GM12878 (cell line): ENCODE results near the gene KIAA1671. TPM values are rescaled to one million over a fixed set of nuclear protein-coding genes. Genes with fewer than 3 reads are reported as not detected.

ENCODE experiments used
- ATAC-seq: fragments of 200-7000 bp; cut with Tn5 transposase; 3 replicates; pipeline ENCODE4 v1.9.1; 2020; ENCODE audit warnings: mild to moderate bottlenecking, moderate library complexity
- BruUV-seq: library from RNA; stranded (reverse); fragments of 400-500 nt; replicated peaks from 2 replicates; lab custom pipeline; 2021; lab: Mats Ljungman, UMichigan
- CTCF ChIA-PET: fragments of 300-600 bp; sonication (Branson Sonifier 250); formaldehyde crosslinking; extraction: SDS; loops from one replicate; lab custom pipeline; 2021; ENCODE audit warnings: inconsistent platforms; lab: Yijun Ruan, JAX
- POLR2A ChIA-PET: fragments of 350-600 bp; formaldehyde crosslinking; extraction: SDS; loops from one replicate; lab custom pipeline; 2021; ENCODE audit warnings: inconsistent platforms; lab: Charles Lee
- RAD21 ChIA-PET: fragments of 300-600 bp; sonication (Branson Sonifier 250); formaldehyde crosslinking; loops from one replicate; lab custom pipeline; 2023; ENCODE audit warnings: antibody characterized with exemption; ENCODE audit not compliant: unreplicated experiment; lab: Charles Lee
- SMC1A ChIA-PET: fragments of 300-600 bp; sonication (Branson Sonifier 250); formaldehyde crosslinking; loops from one replicate; lab custom pipeline; 2023; ENCODE audit not compliant: unreplicated experiment, uncharacterized antibody; lab: Charles Lee
- DNase-seq: peaks from one replicate; pipeline ENCODE4 v3.0.0-alpha.2; 2011; ENCODE audit warnings: low read depth, low spot score
- FAIRE-seq: peaks from 3 replicates; lab custom pipeline; 2011; peaks lifted over from hg19 to GRCh38; lab: Jason Lieb, UNC
- H2AFZ ChIP-seq: 2 replicates; pipeline ENCODE4 v1.6.0; 2011; ENCODE audit warnings: low read depth, low read length, control low read depth; ENCODE audit not compliant: control insufficient read depth
- H3K27ac ChIP-seq: 2 replicates; pipeline ENCODE4 v1.5.1; 2011; ENCODE audit warnings: control low read depth; ENCODE audit not compliant: control insufficient read depth, insufficient read depth
- H3K27me3 ChIP-seq, 2 experiments: replicated peaks in 1 of 2; 2 replicates each; pipeline versions ENCODE4 v1.6.0 to v1.6.1; 2011; ENCODE audit warnings: low read length in 1 of 2; ENCODE audit not compliant: control insufficient read depth in 2 of 2, insufficient read depth in 2 of 2
- H3K36me3 ChIP-seq, 2 experiments: 2 replicates each; pipeline ENCODE4 v1.5.1; 2011; ENCODE audit warnings: low read length in 1 of 2; ENCODE audit not compliant: control insufficient read depth in 2 of 2, insufficient read depth in 2 of 2
- H3K4me1 ChIP-seq: 2 replicates; pipeline ENCODE4 v1.6.1; 2011; ENCODE audit warnings: mild to moderate bottlenecking, low read length, moderate library complexity, mixed read lengths; ENCODE audit not compliant: control insufficient read depth, insufficient read depth
- H3K4me2 ChIP-seq: 2 replicates; pipeline ENCODE4 v1.6.0; 2011; ENCODE audit warnings: control low read depth; ENCODE audit not compliant: control insufficient read depth, insufficient read depth
- H3K4me3 ChIP-seq: fragments of 200-600 bp; sonication (generic); 2 replicates; pipeline ENCODE4 v1.5.1; 2016
- H3K79me2 ChIP-seq: 2 replicates; pipeline ENCODE4 v1.6.0; 2011; ENCODE audit warnings: low read length; ENCODE audit not compliant: control insufficient read depth, insufficient read depth
- H3K9ac ChIP-seq: 2 replicates; pipeline ENCODE4 v1.8.0; 2011; ENCODE audit warnings: low read length, control low read depth, mixed read lengths; ENCODE audit not compliant: control insufficient read depth, insufficient read depth
- H3K9me3 ChIP-seq: replicated peaks from 3 replicates; pipeline ENCODE4 v1.5.1; 2011; ENCODE audit warnings: mild to moderate bottlenecking, low read length; ENCODE audit not compliant: control insufficient read depth, insufficient read depth
- H4K20me1 ChIP-seq: 2 replicates; pipeline ENCODE4 v1.6.0; 2011; ENCODE audit not compliant: control insufficient read depth, insufficient read depth
- BMI1 ChIP-seq: fragments of 450-650 bp; IDR thresholded peaks from 2 replicates; pipeline ENCODE4 v1.6.1; 2016; ENCODE audit warnings: mild to moderate bottlenecking, moderate library complexity, borderline replicate concordance
- CREM ChIP-seq: IDR thresholded peaks from 2 replicates; pipeline ENCODE4 v1.6.1; 2014; ENCODE audit warnings: antibody characterized with exemption, low read depth
- ESRRA ChIP-seq: IDR thresholded peaks from 2 replicates; pipeline ENCODE4 v1.6.1; 2012; ENCODE audit warnings: mild to moderate bottlenecking, low read length, improper control_type of control experiment
- GABPA ChIP-seq: IDR thresholded peaks from 2 replicates; pipeline ENCODE4 v1.6.1; 2014; ENCODE audit warnings: antibody characterized with exemption, low read depth, mild to moderate bottlenecking, inconsistent platforms
- HCFC1 ChIP-seq: fragments of 150-350 bp; IDR thresholded peaks from 2 replicates; pipeline ENCODE4 v1.6.1; 2014; ENCODE audit warnings: low read length
- HDAC2 ChIP-seq: fragments of 200-600 bp; sonication (generic); IDR thresholded peaks from 2 replicates; pipeline ENCODE4 v1.6.1; 2017
- IRF4 ChIP-seq: IDR thresholded peaks from 2 replicates; pipeline ENCODE4 v1.6.1; 2011; ENCODE audit warnings: low read depth, low read length
- MXI1 ChIP-seq: fragments of 150-350 bp; IDR thresholded peaks from 2 replicates; pipeline ENCODE4 v1.6.1; 2011; ENCODE audit warnings: low read depth, mild to moderate bottlenecking, inconsistent platforms, low read length, improper control_type of control experiment
- POLR2AphosphoS5 ChIP-seq: IDR thresholded peaks from 2 replicates; pipeline ENCODE4 v1.6.1; 2011; ENCODE audit warnings: mild to moderate bottlenecking, low read length, inconsistent platforms
- POU2F2 ChIP-seq: IDR thresholded peaks from 3 replicates; pipeline ENCODE4 v1.6.1; 2011; ENCODE audit warnings: low read depth, mild to moderate bottlenecking, low read length, borderline replicate concordance
- RELA ChIP-seq: fragments of 450-650 bp; IDR thresholded peaks from 2 replicates; pipeline ENCODE4 v1.8.0; 2014; ENCODE audit warnings: borderline replicate concordance; ENCODE audit not compliant: partially characterized antibody
- RUNX3 ChIP-seq: IDR thresholded peaks from 2 replicates; pipeline ENCODE4 v1.6.1; 2012; ENCODE audit warnings: low read length, inconsistent platforms
- SP1 ChIP-seq: IDR thresholded peaks from one replicate; pipeline ENCODE4 v1.6.1; 2011; ENCODE audit warnings: low read depth, low read length
- SPI1 ChIP-seq: IDR thresholded peaks from 2 replicates; pipeline ENCODE4 v1.6.1; 2011; ENCODE audit warnings: low read depth, mild to moderate bottlenecking, low read length, moderate library complexity, borderline replicate concordance; ENCODE audit not compliant: insufficient read depth
- STAT3 ChIP-seq: IDR thresholded peaks from 2 replicates; pipeline ENCODE4 v1.6.1; 2011; ENCODE audit warnings: low read depth, low read length, improper control_type of control experiment
- YBX1 ChIP-seq: fragments of 450-650 bp; IDR thresholded peaks from 2 replicates; pipeline ENCODE4 v1.6.1; 2016; ENCODE audit warnings: antibody characterized with exemption
- ZNF207 ChIP-seq: fragments of 450-650 bp; IDR thresholded peaks from 2 replicates; pipeline ENCODE4 v1.6.1; 2014; ENCODE audit warnings: antibody characterized with exemption, mild to moderate bottlenecking, borderline replicate concordance
- ZSCAN29 ChIP-seq: fragments of 450-650 bp; IDR thresholded peaks from 2 replicates; pipeline ENCODE4 v1.6.1; 2017; ENCODE audit warnings: mild to moderate bottlenecking, moderate library complexity
- WGBS: methylation state at CpG from one replicate; pipeline ENCODE4 v1.1.6; 2016; ENCODE audit warnings: low lambda C conversion rate; ENCODE audit not compliant: insufficient replicate concordance, insufficient coverage; ENCODE audit errors: missing lambda C conversion rate; 5-methylcytosine and 5-hydroxymethylcytosine counted together
- in situ Hi-C: fragments of 300-500 bp; cut with MboI; formaldehyde crosslinking; loops from 9 replicates; pipeline ENCODE4 v1.14.3; 2018; ENCODE audit warnings: mixed read lengths
- intact Hi-C: fragments of 100-400 bp; cut with micrococcal nuclease; formaldehyde crosslinking; loops from one replicate; pipeline ENCODE4 v1.14.2; 2022; ENCODE audit not compliant: unreplicated experiment
- polyA plus RNA-seq, 11 experiments: library from polyadenylated mRNA; depleted of rRNA in 4 of 11; unstranded in 6 of 11; stranded (reverse) in 5 of 11; fragments of >200 nt; fragmentation: Nextera tagmentation in 4 of 11; fragmentation: Illumina TruSeq in 1 of 11; extraction: Ambion mirVana in 4 of 11; extraction: Trizol in 1 of 11; gene quantifications; 1 replicate in 1 of 11; 2 replicates in 10 of 11; pipeline versions ENCODE4 v1.2.1 to v1.2.3, GENCODE V29; 2011 to 2016; ENCODE audit warnings: inconsistent platforms in 2 of 11, missing spikeins in 2 of 11, low read depth in 1 of 11
- total RNA-seq, 4 experiments: library from RNA; depleted of rRNA in 3 of 4; stranded (reverse); fragments of >200 nt in 3 of 4; fragmentation: Illumina TruSeq in 1 of 4; extraction: Trizol in 1 of 4; gene quantifications; 2 replicates each; pipeline versions ENCODE4 v1.2.1 to v1.2.3, GENCODE V29; 2013 to 2021
- TF ChIP-seq, protein P1 (sequence below): IDR thresholded peaks from 2 replicates; pipeline ENCODE4 v1.6.1; 2012; ENCODE audit warnings: low read depth, low read length, improper control_type of control experiment
- TF ChIP-seq, protein P2 (sequence below): IDR thresholded peaks from 2 replicates; pipeline ENCODE4 v1.6.1; 2011; ENCODE audit warnings: low read depth, low read length, improper control_type of control experiment, borderline replicate concordance

The KIAA1671 gene
- total and polyA plus RNA-seq, 10 of the 15 experiments (the other 5 are each of a cell fraction or from before 2014, with no cell fraction given) = 0.05 to 2.7 (median 0.33) TPM

DNA sequence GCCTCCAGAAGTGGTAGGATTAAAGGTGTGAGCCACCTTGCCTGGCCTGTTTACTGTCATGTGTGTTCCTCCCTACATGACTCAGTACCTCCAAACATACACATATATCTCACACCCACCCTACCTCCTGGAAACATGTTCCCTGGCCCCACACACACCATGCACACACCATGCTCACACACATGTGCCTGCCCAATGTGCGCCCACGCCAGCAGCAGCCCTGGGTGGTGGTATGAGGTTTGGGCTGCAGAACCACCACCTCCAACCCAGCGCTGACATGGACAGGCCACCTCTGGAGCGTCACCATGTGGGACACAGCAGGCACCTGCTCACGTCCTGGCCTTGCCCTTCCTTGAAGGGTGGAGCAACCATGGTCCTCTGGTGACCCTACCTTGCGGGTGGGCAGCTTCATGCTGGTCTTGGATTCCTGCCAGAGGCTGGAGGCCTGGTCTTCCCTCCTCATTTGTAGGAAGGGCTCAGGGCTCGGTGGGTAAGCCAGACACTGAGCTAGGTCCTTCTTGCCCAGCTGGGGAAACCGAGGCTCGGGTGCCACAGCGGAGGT, 37.9 kb downstream of the KIAA1671 start:
- no peak overlapping the region for H3K4me2 ChIP-seq
- H4K20me1 ChIP-seq = no peaks in the 10 kb centered on the region
- FAIRE-seq (no peak), ATAC-seq (no peak), DNase-seq (no peak)
- in situ Hi-C loops (no loop called here), intact Hi-C loops (no loop called here)
- ChIA-PET RAD21 (no interaction called here), SMC1A (no interaction called here), CTCF (no interaction called here), POLR2A (no interaction called here)
- no peaks in the 10 kb centered on the region for H3K9me3 ChIP-seq
- H3K36me3 ChIP-seq = no peaks in the 10 kb centered on the region
- 22% methylated on average over 10 of the region's 10 CpGs for WGBS
- no peak overlapping the region for H2AFZ ChIP-seq
- H3K27ac ChIP-seq = no peak overlapping the region
- no peak overlapping the region for H3K9ac ChIP-seq
- no peak for TF ChIP-seq SP1
- TF ChIP-seq, protein P1, sequence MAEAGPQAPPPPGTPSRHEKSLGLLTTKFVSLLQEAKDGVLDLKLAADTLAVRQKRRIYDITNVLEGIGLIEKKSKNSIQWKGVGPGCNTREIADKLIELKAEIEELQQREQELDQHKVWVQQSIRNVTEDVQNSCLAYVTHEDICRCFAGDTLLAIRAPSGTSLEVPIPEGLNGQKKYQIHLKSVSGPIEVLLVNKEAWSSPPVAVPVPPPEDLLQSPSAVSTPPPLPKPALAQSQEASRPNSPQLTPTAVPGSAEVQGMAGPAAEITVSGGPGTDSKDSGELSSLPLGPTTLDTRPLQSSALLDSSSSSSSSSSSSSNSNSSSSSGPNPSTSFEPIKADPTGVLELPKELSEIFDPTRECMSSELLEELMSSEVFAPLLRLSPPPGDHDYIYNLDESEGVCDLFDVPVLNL = no peak
- no peaks in the 10 kb centered on the region; a peak in 1 of 4 replicates for H3K27me3 ChIP-seq
- no peak overlapping the region for H3K4me3 ChIP-seq
- no peaks in the 10 kb centered on the region for H3K79me2 ChIP-seq
- no peaks in the 10 kb centered on the region for H3K4me1 ChIP-seq
- BruUV-seq = no TSS peak

DNA sequence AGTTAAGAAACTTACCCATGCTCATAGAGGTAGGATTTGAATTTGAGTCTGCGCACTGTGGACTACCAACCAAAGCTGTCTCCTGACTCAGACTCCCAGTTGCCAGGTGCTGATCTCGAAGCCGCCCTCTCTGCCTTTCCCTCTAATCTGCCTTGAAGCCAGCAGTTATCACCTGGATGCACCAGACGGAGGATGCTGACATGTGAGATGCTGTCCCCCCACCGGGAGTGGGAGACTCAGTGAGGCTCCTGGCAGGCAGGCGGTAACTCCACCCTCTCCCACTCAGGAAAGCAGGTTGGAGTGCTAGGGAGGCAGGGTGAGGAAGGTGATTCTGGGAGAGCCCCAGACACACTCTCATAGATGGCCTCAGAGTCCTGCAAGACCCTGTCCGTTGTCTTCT, 40.4 kb downstream of the KIAA1671 start:
- RAD21 ChIA-PET = no interaction called here
- 22% methylated on average over 7 of the region's 7 CpGs for WGBS
- H3K27me3 ChIP-seq = no peaks in the 10 kb centered on the region; a peak in 1 of 4 replicates
- no TSS peak for BruUV-seq
- in situ Hi-C loops (no loop called here), intact Hi-C loops (no loop called here)
- H3K4me1 ChIP-seq = no peaks in the 10 kb centered on the region
- H3K4me3 ChIP-seq = no peak overlapping the region
- H4K20me1 ChIP-seq = no peaks in the 10 kb centered on the region
- FAIRE-seq (no peak), ATAC-seq (no peak), DNase-seq (no peak)
- CTCF ChIA-PET = no interaction called here
- no peak overlapping the region for H2AFZ ChIP-seq
- SMC1A ChIA-PET = no interaction called here
- H3K9me3 ChIP-seq = no peaks in the 10 kb centered on the region
- no peak overlapping the region for H3K4me2 ChIP-seq
- no peak overlapping the region for H3K27ac ChIP-seq
- no peaks in the 10 kb centered on the region for H3K79me2 ChIP-seq
- POLR2A ChIA-PET = no interaction called here
- H3K9ac ChIP-seq = no peak overlapping the region
- no peaks in the 10 kb centered on the region for H3K36me3 ChIP-seq
- no peak for TF ChIP-seq ZNF207
- TF ChIP-seq CREM = no peak
- TF ChIP-seq YBX1 = no peak
- TF ChIP-seq RUNX3 = no peak
- no peak for TF ChIP-seq STAT3
- no peak for TF ChIP-seq RELA
- no peak for TF ChIP-seq MXI1
- no peak for TF ChIP-seq HCFC1
- no peak for TF ChIP-seq BMI1
- no peak for TF ChIP-seq GABPA
- TF ChIP-seq IRF4 = no peak
- no peak for TF ChIP-seq ZSCAN29
- no peak for TF ChIP-seq SPI1
- TF ChIP-seq HDAC2 = no peak
- TF ChIP-seq POU2F2 = no peak
- TF ChIP-seq POLR2AphosphoS5 = no peak
- no peak for TF ChIP-seq ESRRA
- TF ChIP-seq, protein P2, sequence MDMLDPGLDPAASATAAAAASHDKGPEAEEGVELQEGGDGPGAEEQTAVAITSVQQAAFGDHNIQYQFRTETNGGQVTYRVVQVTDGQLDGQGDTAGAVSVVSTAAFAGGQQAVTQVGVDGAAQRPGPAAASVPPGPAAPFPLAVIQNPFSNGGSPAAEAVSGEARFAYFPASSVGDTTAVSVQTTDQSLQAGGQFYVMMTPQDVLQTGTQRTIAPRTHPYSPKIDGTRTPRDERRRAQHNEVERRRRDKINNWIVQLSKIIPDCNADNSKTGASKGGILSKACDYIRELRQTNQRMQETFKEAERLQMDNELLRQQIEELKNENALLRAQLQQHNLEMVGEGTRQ = no peak
